HG03045 (cell line): ENCODE results near the gene TERB1.
A peak's percentile ranks its signal among the peaks of the same experiment; 100 is the strongest.

Source experiments
- ATAC-seq: cut with Tn5 transposase; IDR thresholded peaks from one replicate; pipeline ENCODE4 v1.9.1; 2021; ENCODE audit warnings: mild to moderate bottlenecking, moderate library complexity; ENCODE audit not compliant: unreplicated experiment

TERB1 gene

DNA sequence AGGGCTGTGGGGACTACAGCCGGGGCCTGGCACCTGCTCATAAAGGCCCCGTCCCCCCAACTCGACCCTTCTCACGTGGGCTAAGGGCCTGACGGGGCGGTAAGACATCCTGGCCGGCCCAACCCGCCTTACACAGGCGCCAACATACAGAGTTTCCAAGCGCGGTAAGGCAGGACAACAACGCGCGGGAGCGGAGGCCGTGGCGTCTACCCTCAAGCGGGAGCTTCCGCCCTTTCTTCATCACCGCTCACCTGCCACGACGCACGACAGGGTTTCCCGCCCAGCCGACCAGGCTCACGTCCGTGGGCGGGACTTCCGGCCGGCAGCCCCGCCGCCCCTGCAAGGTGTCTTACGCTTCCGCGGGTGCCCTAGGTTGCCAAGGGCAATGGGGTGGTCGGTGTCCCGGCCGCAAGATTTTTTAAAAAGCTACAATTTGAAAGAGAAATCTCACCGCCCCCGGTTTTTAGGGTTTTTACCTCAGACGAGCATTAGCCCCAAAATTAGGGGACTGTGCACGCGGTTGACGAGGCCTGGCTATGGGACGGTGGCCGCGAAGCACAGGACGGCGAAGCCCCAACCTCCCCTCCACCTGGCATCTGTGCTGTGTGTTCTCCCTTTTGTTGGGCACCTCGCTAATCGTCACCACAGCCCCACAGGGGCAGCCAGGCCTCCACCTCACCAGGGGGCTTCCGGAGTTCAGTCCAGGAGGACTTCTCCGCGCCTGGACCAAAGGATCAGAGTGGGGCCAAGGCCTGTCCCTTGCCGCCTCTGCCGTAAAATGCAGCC lies at the start of gene TERB1:
TERB1 (minus strand) TSS at position 265 of the 786 bp plus-strand sequence. CDS start 4,786 bp downstream, outside the sequence.
- ATAC-seq, result no peak

DNA sequence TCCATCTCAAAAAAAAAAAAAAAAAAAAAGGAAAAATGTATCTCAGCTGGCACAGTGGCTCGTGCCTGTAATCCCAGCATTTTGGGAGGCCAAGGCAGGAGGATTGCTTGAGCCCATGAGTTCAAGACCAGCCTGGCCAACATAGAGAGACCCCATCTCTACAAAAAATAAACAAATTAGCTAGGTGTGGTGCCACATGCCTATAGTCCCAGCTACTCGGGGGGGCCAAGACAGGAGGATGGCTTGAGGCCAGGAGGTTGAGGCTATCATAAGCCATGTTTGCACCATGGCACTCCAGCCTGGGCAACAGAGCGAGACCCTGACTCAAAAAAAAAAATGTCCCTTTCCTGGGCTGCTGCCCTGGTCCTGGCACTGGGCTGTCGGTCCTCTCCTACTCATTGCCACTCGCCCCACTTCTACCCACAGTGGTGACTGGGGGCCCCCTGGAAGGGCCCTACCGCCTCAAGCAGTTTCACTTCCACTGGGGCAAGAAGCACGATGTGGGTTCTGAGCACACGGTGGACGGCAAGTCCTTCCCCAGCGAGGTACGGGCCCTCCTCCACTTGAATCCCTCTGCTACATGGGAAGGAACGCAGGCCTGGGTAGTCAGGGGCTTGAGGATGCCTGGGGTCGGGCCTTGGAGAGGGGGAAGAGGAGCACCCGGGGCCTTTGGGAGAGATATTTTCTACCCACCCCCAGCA lies 48.9 kb upstream of the TERB1 start:
- ATAC-seq, result no peak

- no peak for ATAC-seq
Observed at GRCh38 chr16:66849549-66849948, 48.2 kb upstream of the TERB1 start.

DNA sequence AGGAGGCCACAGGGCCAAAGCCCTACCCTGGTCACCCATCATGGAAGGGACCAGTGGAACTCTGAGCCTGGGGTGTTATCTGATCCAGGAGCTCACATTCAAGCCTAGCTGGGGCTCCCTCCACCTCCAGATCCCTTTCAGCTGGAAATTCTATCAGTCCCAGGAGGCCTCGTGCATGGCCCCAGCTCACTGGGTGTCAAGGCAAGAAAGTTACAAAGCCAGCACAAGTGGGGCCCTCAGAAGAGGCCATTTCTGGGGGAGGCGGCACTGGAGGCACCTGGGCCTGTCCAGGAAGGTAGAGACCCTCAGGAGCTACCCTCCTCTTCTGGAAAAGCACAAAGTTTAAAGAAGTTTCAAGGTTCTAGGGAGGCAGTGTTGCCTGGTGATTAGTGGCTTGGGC lies 47.6 kb upstream of the TERB1 start:
- no peak for ATAC-seq

DNA sequence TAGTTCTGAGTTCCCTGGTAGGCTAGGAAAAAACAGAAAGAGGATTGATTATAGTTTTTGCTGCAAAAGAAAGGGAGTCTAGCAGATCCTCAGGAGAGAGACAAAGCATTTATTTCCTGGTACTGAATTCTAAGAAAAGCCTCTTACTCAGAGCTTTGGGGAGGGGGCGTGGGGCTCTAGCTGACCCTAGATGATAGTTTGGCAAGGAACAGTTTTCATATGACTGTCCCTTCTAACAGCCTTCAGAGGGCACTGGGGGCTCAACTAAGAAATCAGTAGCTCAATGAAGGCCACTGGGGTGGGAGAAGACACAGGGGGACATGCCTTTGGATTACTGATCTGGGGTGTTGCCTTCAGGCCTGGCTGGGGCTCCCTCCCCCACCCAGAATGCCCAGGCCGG lies 46.8 kb upstream of the TERB1 start:
- no peak for ATAC-seq

DNA sequence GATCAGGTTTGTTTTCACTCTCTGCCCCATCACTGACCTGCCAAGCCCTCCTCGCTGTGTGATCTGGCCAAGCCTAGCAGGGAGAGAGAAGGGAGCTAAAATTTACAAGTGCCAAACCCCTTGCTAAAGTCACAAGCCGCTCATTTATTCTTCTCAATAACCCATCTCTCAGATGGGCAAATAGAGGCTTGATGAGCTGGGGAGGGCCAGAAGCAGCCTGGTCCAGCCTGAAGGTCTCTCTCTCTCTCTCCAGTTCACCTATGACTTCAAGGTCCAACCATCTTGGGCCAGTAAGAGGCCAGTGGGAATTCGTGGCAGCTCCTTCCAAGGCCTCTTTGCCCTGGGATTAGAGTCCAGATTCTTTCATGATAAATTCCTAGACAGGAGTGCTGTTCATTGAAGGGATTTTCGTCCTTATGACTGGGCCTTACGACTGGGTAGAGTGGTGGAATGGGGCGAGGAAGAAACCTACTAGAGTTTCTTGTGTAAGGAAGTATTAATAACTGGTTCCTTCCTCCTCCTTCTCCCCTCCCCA lies 46.2 kb upstream of the TERB1 start:
- no peak for ATAC-seq

DNA sequence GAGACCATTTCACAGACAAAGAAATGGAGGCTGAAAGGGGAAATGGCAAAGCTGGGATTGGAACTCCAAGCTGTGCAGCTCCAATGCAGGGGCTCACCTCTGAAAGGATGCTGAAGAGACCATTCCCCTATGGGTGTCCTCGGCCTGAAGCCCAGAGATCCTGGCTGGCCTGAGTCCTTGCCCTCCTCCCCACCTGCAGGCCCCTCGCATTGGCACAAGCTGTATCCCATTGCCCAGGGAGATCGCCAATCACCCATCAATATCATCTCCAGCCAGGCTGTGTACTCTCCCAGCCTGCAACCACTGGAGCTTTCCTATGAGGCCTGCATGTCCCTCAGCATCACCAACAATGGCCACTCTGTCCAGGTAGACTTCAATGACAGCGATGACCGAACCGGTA lies 45.4 kb upstream of the TERB1 start:
- ATAC-seq, result no peak

- ATAC-seq, result no peak
Observed at GRCh38 chr16:66846266-66846665, 44.9 kb upstream of the TERB1 start.

DNA sequence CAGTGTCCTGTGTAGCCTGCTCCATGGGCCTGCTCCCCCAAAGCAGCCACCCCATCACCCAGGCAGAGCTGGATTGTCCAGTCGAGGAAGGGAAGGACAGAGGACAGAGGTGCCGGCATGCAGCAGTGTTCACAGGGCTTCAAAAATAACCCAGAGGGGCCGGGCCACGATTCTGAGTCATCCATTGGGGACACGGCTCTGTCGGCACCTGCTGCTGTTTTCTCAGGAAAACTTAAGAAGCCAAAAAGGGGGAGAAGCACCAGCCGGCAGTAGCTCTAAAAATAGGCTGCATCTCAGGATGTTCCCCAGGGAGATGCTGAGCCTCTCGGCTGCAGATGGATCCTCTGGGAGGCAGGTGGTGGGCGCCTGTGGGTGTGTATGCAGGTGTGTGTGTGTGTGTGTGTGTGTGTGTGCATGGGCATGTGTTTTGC lies 44.4 kb upstream of the TERB1 start:
- no peak for ATAC-seq

- ATAC-seq, result no peak
Observed at GRCh38 chr16:66845080-66845410, 43.7 kb upstream of the TERB1 start.

GRCh38 chr16:66844342-66845079 lies 43.1 kb upstream of the TERB1 start, which contains the start of gene CA7:
Gene CA7, plus strand, starts transcription at chr16:66844414. Its CDS starts 74 bp downstream, at chr16:66844488.
- no peak for ATAC-seq

GRCh38 chr16:66844009-66844341 lies 42.6 kb upstream of the TERB1 start:
- no peak for ATAC-seq

- ATAC-seq, result no peak
Observed at GRCh38 chr16:66843191-66843590, 41.8 kb upstream of the TERB1 start.

- ATAC-seq, result no peak
Observed at GRCh38 chr16:66842765-66843164, 41.4 kb upstream of the TERB1 start.

DNA sequence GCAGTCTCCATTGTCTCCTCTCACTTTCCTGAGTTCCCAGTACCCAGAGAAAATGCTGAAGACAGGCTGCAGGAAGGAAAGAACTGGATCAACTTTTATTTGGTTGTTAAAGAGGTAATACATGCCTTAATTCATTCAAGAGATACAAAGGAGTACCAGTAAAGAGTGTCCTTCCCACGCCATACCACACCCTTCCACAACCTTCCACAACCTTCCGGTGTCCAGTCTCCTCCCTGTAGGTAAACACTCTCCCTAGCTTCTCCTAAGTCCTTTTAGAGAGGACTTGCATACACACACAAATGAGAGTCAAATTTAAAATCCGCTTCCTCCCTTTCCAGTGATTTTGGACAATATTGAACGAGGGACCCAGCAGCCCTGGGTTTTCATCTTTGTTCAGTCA lies 40.0 kb upstream of the TERB1 start:
- ATAC-seq, result no peak

- no peak for ATAC-seq
Observed at GRCh38 chr16:66840883-66841282, 39.5 kb upstream of the TERB1 start.

DNA sequence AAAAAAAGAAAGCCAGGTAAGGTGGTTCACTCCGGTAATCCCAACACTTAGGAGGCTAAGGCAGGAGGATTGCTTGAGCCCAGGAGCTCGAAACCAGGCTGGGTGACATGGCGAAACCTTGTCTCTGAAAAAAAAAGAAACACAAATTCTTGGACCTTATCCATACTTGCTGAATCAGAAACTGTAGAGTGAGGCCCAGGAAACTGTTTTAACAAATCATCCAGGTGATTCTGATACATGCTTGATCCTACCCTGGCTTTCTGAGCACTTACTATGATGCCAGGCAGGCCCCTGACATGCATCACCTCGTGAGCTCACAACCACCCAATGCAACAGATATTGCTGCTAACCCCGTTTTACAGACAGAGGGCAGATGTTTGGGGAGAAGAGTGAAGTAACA lies 33.4 kb upstream of the TERB1 start:
- no peak for ATAC-seq

GRCh38 chr16:66832661-66833305 lies 31.4 kb upstream of the TERB1 start:
- no peak for ATAC-seq

DNA sequence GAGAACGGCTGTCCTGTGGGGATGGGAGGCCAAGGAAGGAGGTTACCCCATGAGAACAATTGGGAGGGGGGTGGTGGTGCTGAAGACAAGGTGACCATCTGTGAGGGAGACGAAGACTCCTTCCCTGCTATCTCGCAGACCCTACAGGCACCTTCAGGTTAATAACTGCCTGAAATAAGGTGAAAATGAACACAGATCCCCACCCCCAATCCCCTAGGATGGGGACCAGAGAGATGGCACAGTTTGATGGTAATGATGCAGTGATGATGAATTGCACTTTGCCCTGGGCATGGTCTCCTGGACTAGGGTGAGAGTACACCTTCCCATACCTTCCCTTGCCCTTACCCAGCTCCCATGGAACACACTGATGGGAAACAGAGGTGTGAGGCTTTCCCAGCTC lies 30.8 kb upstream of the TERB1 start:
- ATAC-seq, result no peak

DNA sequence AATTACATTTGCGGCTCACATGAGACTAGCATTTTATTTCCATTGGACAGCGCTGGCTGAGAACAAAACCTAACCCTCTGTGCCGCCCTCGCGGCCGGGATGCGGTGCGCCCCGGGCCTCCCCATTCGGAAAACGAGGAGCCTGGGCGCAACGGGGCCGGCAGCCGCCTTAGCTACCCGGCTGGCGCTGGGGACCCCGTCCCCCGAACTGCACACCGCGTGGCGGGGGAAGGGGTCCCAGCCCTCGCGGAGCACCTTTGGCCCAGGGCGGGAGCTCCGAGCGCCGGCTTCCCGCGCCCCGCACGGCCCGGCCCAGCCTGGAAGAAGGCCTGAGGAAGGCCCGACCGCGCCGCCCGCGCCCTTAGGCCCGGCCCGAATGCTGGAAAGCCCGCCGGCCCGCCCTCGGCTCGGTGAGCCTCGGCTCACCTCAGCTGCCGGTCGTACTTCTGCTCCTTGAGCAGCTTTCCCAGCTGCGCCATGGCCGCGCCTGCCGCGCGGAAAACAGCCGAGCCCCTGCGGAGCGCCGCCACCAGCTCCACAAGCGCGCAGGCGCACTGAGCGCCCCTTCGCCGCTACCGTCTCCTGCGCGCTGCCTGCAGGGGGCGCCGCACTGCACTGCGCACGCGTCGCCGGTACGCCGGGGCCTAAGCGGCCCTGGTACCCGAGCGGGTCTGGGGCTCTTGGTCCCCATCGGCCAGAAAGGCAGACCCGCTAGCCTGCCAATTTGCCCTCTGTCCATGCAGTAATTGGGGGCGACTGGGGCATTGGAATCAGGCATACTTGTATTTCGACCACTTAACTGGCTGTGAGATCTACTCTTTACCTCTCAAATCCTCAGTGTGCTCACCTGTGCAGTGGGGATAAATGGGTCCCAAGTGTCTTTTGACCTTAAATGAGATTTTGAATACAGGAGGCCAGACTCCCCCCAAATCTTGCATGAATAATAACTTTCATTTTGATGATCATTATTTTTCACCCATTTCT lies 29.3 kb upstream of the TERB1 start, which contains the start of gene NAE1:
NAE1 (minus strand) TSS at position 555 of the 983 bp plus-strand sequence; CDS start at position 478, 77 bp downstream.
- ATAC-seq, result peak; percentile 90
